GM21619 (cell line): ENCODE data around the gene PARD3.
"Not testable (repeated sequence)": the region's sequence is repeated elsewhere in the genome, so short reads cannot be mapped to it uniquely, and the experiment has no call there.

Experiments used
- ATAC-seq: cut with Tn5 transposase; IDR thresholded peaks from one replicate; pipeline ENCODE4 v1.9.1; 2021; ENCODE audit not compliant: unreplicated experiment

Gene PARD3

DNA sequence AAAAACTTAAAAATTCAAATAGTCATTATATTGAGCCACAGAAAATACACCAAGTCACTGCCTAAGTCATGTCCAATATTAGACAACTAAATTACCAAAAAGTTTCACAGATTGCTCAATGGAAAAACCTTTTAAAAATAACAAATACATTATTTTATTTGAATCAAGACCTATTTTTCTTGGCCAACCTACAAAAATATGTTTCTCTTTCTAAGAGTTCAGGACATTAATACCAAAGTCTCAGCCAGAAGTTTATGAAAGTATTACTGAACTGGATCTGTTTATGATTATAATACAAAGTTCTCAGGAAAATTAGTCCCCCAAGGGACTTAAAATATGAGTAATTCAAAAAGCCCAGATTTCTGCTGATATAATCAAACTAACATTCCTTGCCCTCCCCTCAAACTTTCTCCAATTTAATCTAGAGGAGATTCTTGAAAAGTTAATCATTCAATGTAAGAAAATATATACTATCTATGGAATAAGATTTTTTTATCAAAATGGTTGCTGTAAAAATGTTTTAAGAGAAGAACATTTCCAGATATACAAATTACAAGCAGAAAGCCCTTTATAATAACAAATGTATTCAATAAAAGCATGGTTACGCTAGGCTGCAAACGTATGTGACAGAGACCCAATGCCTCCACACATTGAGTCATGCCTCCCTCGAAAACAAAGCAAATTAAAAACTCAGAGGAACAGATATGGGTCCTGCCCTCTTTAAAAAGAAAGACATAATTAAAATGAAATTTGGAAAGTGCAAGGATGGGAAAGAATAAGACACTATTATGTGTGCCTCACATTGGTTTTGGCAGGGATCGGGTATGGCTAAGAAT lies 381.6 kb downstream of the PARD3 start:
- ATAC-seq, result no peak

GRCh38 chr10:34432589-34432988 lies 382.5 kb downstream of the PARD3 start:
- ATAC-seq, result no peak

DNA sequence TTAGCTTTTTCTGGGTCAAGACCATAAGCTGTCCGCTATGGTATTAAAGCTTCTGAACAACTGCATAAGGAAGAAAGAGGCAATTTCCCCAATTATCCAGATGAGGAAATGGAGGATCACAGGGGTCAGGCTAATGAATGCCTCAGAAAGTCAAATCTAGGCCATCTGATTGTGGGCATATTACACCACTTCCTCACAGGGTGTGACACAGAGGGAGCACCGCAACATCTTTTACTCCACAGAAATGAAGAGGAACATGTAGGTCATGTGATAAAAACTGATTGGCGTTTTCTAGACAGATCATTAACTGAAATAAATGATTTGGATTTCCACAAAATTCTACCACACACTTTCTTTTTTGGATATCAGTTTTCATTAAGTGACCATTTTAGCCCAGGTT lies 384.4 kb downstream of the PARD3 start:
- no peak for ATAC-seq

- no peak for ATAC-seq
Measured at GRCh38 chr10:34428501-34428900, 386.6 kb downstream of the PARD3 start.

DNA sequence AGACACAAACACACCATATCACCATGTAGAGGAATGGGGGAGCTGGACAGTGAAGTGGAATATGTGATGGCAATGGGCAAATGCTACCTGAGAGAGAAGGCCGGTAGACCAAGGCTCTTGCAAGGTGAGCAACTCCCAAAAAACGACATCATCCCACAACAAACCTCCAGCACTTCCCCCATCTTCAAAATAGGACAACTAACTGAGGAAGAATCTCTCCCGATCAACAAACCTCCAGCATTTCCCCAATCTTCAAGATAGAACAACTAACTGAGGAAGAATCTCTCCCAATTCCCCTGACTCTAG lies 387.2 kb downstream of the PARD3 start:
- ATAC-seq, result no peak

DNA sequence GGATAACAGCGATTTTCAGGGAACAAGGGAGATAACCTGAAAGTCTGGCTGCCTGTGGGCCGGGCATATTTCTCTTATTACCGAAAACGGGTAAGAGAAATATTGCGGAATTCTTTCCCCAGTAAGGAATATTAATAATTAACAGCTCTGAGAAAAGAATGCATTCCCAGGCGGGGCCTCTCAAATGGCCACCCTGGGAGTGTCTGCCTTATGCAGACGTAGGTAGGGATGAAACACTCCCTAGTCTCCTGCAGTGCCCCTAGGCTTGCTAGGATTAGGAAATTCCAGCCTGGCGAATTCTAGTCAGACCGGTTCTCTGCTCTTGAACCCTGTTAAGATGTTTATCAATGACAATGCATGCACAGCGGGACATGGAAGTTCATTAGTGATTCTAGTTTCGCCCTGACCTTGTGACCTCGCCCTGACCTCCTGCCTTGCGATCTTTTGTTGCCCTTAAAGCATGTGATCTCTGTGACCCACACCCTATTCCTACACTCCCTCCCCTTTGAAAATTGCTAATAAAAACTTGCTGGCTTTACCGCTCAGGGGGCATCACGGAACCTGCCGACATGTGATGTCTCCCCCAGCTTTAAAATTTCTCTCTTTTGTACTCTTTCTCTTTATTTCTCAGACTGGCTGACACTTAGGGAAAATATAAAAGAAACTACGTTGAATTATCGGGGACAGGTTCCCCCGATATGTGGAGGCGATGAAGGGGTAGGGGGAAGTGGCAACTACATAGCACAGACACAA lies 387.8 kb downstream of the PARD3 start:
- not testable (repeated sequence) for ATAC-seq

GRCh38 chr10:34426538-34427157 lies 388.4 kb downstream of the PARD3 start:
- ATAC-seq, result not testable (repeated sequence)

DNA sequence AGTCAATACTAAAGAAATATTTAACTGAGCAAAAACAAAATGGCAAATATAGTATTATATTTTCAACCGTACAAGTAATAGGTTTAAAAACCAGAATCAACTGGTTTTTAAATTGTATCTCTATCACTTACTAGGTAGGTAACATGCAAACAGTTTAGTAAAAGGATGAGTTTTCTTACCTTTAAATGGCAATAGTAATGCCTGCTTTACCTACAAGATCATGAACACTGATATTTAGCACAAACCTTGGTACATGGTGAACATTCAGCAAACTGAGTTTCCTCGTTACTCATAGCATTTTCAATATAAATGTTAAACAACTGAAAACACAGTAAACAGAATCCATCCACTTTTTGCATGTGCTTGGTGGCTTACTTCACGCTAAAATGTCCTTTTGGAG lies 389.1 kb downstream of the PARD3 start:
- ATAC-seq, result no peak

GRCh38 chr10:34423673-34424625 lies 391.1 kb downstream of the PARD3 start:
- no peak for ATAC-seq

GRCh38 chr10:34420795-34421194 lies 394.3 kb downstream of the PARD3 start:
- no peak for ATAC-seq

DNA sequence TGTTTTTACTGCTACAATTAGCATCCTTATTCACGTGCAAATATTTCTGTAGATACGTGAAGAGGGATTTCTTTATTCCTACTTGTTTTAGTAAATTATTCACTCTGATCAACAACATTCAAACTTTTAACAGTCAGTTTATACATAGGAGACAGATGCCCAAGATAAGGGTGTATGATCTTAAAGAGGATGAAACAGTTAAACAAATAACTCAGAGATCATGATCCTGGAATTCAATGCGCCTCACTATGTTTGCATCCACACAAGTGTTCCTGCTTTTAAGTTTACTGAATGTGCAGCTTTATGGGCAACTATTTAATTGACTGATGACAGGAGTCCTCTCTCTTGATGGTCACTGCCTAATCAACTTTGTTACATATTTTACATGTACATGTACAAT lies 394.8 kb downstream of the PARD3 start:
- ATAC-seq, result no peak

DNA sequence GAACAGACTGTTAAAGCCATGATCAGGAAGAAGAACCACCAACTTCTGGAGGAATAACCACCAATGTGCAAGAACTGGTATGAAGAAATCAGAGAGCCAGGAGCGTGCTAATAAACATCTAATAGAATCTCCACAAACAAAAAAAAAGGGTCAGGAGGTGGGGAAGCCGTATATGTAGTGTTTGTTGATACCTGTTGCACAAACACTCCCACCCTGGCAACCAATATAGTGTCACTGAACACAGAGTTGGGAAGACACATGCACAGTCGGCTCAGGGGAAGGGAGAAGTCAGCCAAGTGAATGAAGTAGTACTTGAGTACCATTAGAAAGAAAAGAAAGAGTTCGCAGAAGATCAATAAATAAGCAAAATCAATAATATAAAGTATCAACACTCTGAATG lies 400.1 kb downstream of the PARD3 start:
- ATAC-seq, result no peak

DNA sequence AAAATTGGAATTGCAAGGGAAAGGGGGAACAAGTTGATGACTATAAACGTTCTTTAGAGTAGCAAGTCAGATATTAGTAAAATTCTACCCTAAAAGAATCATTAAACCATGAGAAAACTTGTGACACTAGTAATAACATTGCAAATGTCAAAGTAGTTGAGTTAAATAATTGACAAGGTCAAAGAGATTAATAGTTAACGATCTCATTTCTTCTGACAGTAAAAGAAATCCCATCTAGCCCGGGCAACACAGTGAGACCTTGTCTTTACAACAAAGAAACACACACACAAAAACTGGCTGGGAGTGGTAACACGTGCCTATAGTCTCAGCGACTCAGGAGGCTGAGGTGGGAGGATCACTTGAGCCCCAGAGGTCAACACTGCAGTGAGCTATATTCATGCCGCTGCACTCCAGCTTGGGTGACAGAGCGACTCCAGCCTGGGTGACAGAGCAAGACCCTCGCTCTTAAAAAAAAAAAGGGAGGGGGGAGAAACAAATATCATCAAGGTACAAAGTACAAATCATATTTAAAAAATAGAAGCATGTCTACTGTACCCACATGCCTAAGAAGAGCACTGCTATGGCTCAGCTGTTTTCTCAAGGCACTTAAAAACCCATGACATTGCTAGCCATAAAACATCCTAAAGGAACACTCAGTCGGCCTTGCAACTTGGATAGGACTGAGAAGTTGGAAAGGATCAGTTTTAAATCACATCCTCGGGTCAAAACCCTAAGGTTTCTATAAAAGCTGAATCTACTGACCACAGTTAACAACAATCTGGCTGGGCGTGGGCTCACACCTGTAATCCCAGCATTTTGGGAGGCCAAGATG lies 401.1 kb downstream of the PARD3 start:
- no peak for ATAC-seq

DNA sequence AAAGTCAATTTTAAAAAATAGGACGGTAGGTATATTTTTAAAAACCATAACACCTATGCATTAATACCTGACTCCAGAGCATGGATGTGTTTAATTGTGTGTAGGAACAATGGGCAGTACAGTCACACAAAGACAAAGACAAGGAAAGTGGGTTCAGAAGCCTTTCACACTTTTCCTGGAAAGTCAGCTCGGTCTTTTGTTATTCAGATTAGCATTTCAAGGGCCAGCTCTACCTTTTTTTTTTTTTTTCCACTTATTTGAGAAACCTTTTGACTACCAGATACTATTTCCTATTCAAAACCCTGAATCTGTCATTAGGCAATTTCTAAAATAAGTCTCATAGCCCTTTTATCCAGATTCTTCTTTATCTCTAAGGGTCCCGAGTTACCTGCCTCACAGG lies 401.9 kb downstream of the PARD3 start:
- ATAC-seq, result no peak

GRCh38 chr10:34408956-34409355 lies 406.1 kb downstream of the PARD3 start:
- no peak for ATAC-seq

GRCh38 chr10:34408381-34408780 lies 406.7 kb downstream of the PARD3 start:
- ATAC-seq, result no peak

DNA sequence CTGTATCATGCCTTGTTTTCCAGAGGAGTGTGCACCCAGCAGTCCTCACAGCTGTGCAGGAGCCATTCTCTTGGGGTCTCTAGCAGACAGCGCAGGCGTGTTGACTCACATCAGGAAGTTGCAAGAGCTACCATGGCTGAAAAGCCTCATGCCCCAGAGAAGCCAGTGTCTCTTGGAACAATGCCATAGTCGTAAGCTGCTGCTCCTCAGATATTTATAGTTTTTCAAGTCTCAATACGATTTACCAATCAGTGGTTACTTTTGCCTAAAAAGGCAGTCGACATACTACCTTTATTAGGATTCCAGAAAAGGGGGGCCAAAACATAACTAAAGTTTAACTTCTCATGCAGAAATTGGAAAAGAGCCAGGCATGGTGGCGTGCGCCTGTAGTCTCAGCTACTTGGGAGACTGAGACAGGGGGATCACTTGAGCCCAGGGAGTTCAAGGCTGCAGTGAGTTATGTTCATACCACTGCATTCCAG lies 407.7 kb downstream of the PARD3 start:
- no peak for ATAC-seq

GRCh38 chr10:34406463-34407323 lies 408.4 kb downstream of the PARD3 start:
- no peak for ATAC-seq
